H1 (cell line): Measurements from ENCODE around the gene RNASE2. TPM values are rescaled to one million over a fixed set of nuclear protein-coding genes. Genes with fewer than 3 reads are reported as not detected.

Experiments used
- CTCF ChIA-PET: fragments of 300-600 bp; sonication (Branson Sonifier 250); formaldehyde crosslinking; loops from one replicate; lab custom pipeline; 2021; ENCODE audit not compliant: partially characterized antibody; lab: Charles Lee
- POLR2A ChIA-PET: fragments of 300-600 bp; sonication (Branson Sonifier 250); formaldehyde crosslinking; loops from one replicate; lab custom pipeline; 2021; ENCODE audit warnings: inconsistent platforms; ENCODE audit not compliant: partially characterized antibody; lab: Charles Lee
- DNase-seq, 2 experiments: peaks; one replicate each; pipeline versions ENCODE4 v3.0.0 to v3.0.0-alpha.2; 2010 to 2022; ENCODE audit warnings: low spot score in 2 of 2, low read depth in 1 of 2, mixed read lengths in 1 of 2
- FAIRE-seq: peaks from 2 replicates; lab custom pipeline; 2011; peaks lifted over from hg19 to GRCh38; lab: Jason Lieb, UNC
- H2AFZ ChIP-seq: 2 replicates; pipeline ENCODE4 v1.8.1; 2012; ENCODE audit warnings: low read length, inconsistent platforms
- H2AK5ac ChIP-seq: 2 replicates; pipeline ENCODE4 v1.6.1; 2013; ENCODE audit warnings: low read depth, low read length
- H2BK120ac ChIP-seq: replicated peaks from 2 replicates; pipeline ENCODE3; 2013; ENCODE audit warnings: low read depth, low read length, inconsistent platforms
- H2BK12ac ChIP-seq: 2 replicates; pipeline ENCODE4 v1.6.1; 2013; ENCODE audit warnings: low read depth, low read length
- H2BK15ac ChIP-seq: 2 replicates; pipeline ENCODE4 v1.6.1; 2013; ENCODE audit warnings: low read length
- H2BK20ac ChIP-seq: 2 replicates; pipeline ENCODE4 v1.6.1; 2013; ENCODE audit warnings: low read length
- H2BK5ac ChIP-seq: 2 replicates; pipeline ENCODE4 v1.6.1; 2013; ENCODE audit warnings: low read depth, low read length
- H3K14ac ChIP-seq: 2 replicates; pipeline ENCODE4 v1.6.1; 2013; ENCODE audit warnings: inconsistent platforms; ENCODE audit not compliant: insufficient read length
- H3K18ac ChIP-seq: 2 replicates; pipeline ENCODE4 v1.6.1; 2013; ENCODE audit warnings: low read length; ENCODE audit errors: extremely low read depth
- H3K23ac ChIP-seq: 2 replicates; pipeline ENCODE4 v1.6.1; 2013; ENCODE audit warnings: inconsistent platforms; ENCODE audit not compliant: insufficient read length
- H3K23me2 ChIP-seq: 2 replicates; pipeline ENCODE4 v1.6.1; 2013; ENCODE audit warnings: low read depth, low read length
- H3K27ac ChIP-seq: 2 replicates; pipeline ENCODE4 v1.6.1; 2011; ENCODE audit warnings: low read depth, low read length, inconsistent platforms
- H3K27me3 ChIP-seq, 4 experiments: replicated peaks in 1 of 4; 1 replicate in 1 of 4; 2 replicates in 3 of 4; pipeline versions ENCODE4 v1.6.1 to v1.8.1; 2011 to 2013; ENCODE audit warnings: low read length in 3 of 4, mild to moderate bottlenecking in 3 of 4, inconsistent platforms in 2 of 4, mixed read lengths in 2 of 4, moderate library complexity in 1 of 4; ENCODE audit not compliant: control insufficient read depth in 3 of 4, insufficient read depth in 3 of 4; ENCODE audit errors: extremely low read depth in 1 of 4
- H3K36me3 ChIP-seq, 4 experiments: 2 replicates each; pipeline versions ENCODE4 v1.6.1 to v1.8.1; 2011 to 2013; ENCODE audit warnings: mild to moderate bottlenecking in 4 of 4, low read length in 3 of 4, moderate library complexity in 2 of 4, control low read depth in 1 of 4, inconsistent platforms in 1 of 4; ENCODE audit not compliant: insufficient read depth in 4 of 4, control insufficient read depth in 2 of 4
- H3K4ac ChIP-seq: replicated peaks from 2 replicates; pipeline ENCODE3; 2013; ENCODE audit warnings: low read length, low read depth, mixed read lengths, inconsistent platforms; ENCODE audit not compliant: insufficient read length
- H3K4me1 ChIP-seq, 4 experiments: replicated peaks in 1 of 4; 1 replicate in 1 of 4; 2 replicates in 3 of 4; pipeline versions ENCODE4 v1.6.1 to v1.8.1; 2011 to 2013; ENCODE audit warnings: low read length in 3 of 4, inconsistent platforms in 2 of 4, mixed read lengths in 1 of 4; ENCODE audit not compliant: insufficient read depth in 4 of 4, control insufficient read depth in 3 of 4
- H3K4me2 ChIP-seq, 2 experiments: 2 replicates each; pipeline versions ENCODE4 v1.6.1 to v1.8.1; 2011 to 2013; ENCODE audit warnings: low read depth in 2 of 2, low read length in 2 of 2, control low read depth in 1 of 2, inconsistent platforms in 1 of 2, mild to moderate bottlenecking in 1 of 2; ENCODE audit not compliant: insufficient read depth in 1 of 2
- H3K4me3 ChIP-seq, 4 experiments: fragments of 200-600, 300-600 bp in 1 of 4; sonication (generic), shearing (Covaris generic), sonication (Bioruptor Twin) in 1 of 4; 2 replicates each; pipeline versions ENCODE4 v1.5.1 to v1.8.1; 2011 to 2016; ENCODE audit warnings: low read length in 4 of 4, low read depth in 3 of 4, control low read depth in 2 of 4, inconsistent platforms in 2 of 4, mild to moderate bottlenecking in 2 of 4, mixed read lengths in 1 of 4, moderate library complexity in 1 of 4; ENCODE audit not compliant: insufficient read depth in 2 of 4; ENCODE audit errors: extremely low read depth in 1 of 4
- H3K56ac ChIP-seq: replicated peaks from 2 replicates; pipeline ENCODE3; 2013; ENCODE audit warnings: low read depth, mild to moderate bottlenecking, mixed read lengths, low read length, inconsistent platforms; ENCODE audit not compliant: insufficient read length
- H3K79me1 ChIP-seq: 2 replicates; pipeline ENCODE4 v1.6.1; 2013; ENCODE audit warnings: low read depth, low read length, control low read depth
- H3K79me2 ChIP-seq, 2 experiments: 2 replicates each; pipeline versions ENCODE4 v1.6.1 to v1.8.1; 2012 to 2013; ENCODE audit warnings: low read length in 2 of 2, mild to moderate bottlenecking in 2 of 2, inconsistent platforms in 1 of 2; ENCODE audit not compliant: insufficient read depth in 2 of 2, control insufficient read depth in 1 of 2
- H3K9ac ChIP-seq, 4 experiments: replicated peaks in 1 of 4; 1 replicate in 1 of 4; 2 replicates in 3 of 4; pipeline versions ENCODE4 v1.6.1 to v1.8.1; 2011 to 2013; ENCODE audit warnings: low read depth in 3 of 4, low read length in 3 of 4, control low read depth in 2 of 4, mild to moderate bottlenecking in 2 of 4, moderate library complexity in 2 of 4, inconsistent platforms in 1 of 4; ENCODE audit errors: extremely low read depth in 1 of 4
- H3K9me3 ChIP-seq, 2 experiments: 2 replicates each; pipeline versions ENCODE4 v1.6.1 to v1.8.1; 2012 to 2013; ENCODE audit warnings: mild to moderate bottlenecking in 2 of 2, moderate library complexity in 2 of 2, control low read depth in 1 of 2, inconsistent platforms in 1 of 2, low read depth in 1 of 2, low read length in 1 of 2, mixed read lengths in 1 of 2; ENCODE audit not compliant: insufficient read depth in 2 of 2
- H4K20me1 ChIP-seq, 2 experiments: replicated peaks in 1 of 2; 2 replicates each; pipeline versions ENCODE3 to v1.8.1; 2011 to 2013; ENCODE audit warnings: inconsistent platforms in 2 of 2, low read length in 2 of 2, mild to moderate bottlenecking in 1 of 2; ENCODE audit not compliant: insufficient read depth in 2 of 2, control insufficient read depth in 1 of 2
- H4K5ac ChIP-seq: 2 replicates; pipeline ENCODE4 v1.6.1; 2013; ENCODE audit warnings: low read length, low read depth, mixed read lengths, inconsistent platforms; ENCODE audit not compliant: insufficient read length
- H4K8ac ChIP-seq: 2 replicates; pipeline ENCODE4 v1.8.0; 2013; ENCODE audit warnings: mild to moderate bottlenecking, moderate library complexity, low read length, inconsistent platforms; ENCODE audit not compliant: insufficient read depth; ENCODE audit errors: extremely low read depth
- H4K91ac ChIP-seq: replicated peaks from 2 replicates; pipeline ENCODE3; 2013; ENCODE audit warnings: low read length, mixed read lengths, inconsistent platforms; ENCODE audit not compliant: insufficient read length
- BCL11A ChIP-seq, 2 experiments: IDR thresholded peaks; one replicate each; pipeline ENCODE4 v1.6.1; 2011; ENCODE audit warnings: low read depth in 2 of 2, low read length in 2 of 2, mild to moderate bottlenecking in 2 of 2
- BRCA1 ChIP-seq: IDR thresholded peaks from 2 replicates; pipeline ENCODE4 v1.6.1; 2012; ENCODE audit warnings: low read depth, low read length, improper control_type of control experiment
- CBX5 ChIP-seq: fragments of 300-800, 300-1000 bp; sonication (generic); IDR thresholded peaks from 2 replicates; pipeline ENCODE4 v1.7.1; 2016; ENCODE audit warnings: antibody characterized with exemption, low read length, low read depth
- CHD2 ChIP-seq: IDR thresholded peaks from 2 replicates; pipeline ENCODE4 v1.6.1; 2012; ENCODE audit warnings: low read length, improper control_type of control experiment
- NANOG ChIP-seq: IDR thresholded peaks from 2 replicates; pipeline ENCODE4 v1.6.1; 2011; ENCODE audit warnings: low read length, low read depth, mild to moderate bottlenecking, inconsistent platforms; ENCODE audit not compliant: insufficient read depth, poor library complexity, severe bottlenecking
- POLR2A ChIP-seq, 2 experiments: IDR thresholded peaks; 1 replicate in 1 of 2; 2 replicates in 1 of 2; pipeline ENCODE4 v1.6.1; 2011; ENCODE audit warnings: low read depth in 2 of 2, low read length in 2 of 2, mild to moderate bottlenecking in 2 of 2; ENCODE audit errors: control extremely low read depth in 1 of 2
- POU5F1 ChIP-seq: IDR thresholded peaks from 2 replicates; pipeline ENCODE4 v1.6.1; 2011; ENCODE audit warnings: low read depth, mild to moderate bottlenecking, low read length, moderate library complexity
- RFX5 ChIP-seq: IDR thresholded peaks from 2 replicates; pipeline ENCODE4 v1.6.1; 2011; ENCODE audit warnings: low read depth, low read length, improper control_type of control experiment, borderline replicate concordance
- SIRT6 ChIP-seq: IDR thresholded peaks from one replicate; pipeline ENCODE4 v1.7.1; 2012; ENCODE audit warnings: low read length, inconsistent platforms
- SIX5 ChIP-seq: IDR thresholded peaks from 2 replicates; pipeline ENCODE4 v1.6.1; 2011; ENCODE audit warnings: mild to moderate bottlenecking, low read depth, low read length
- TAF7 ChIP-seq: optimal IDR thresholded peaks from 2 replicates; pipeline ENCODE3; 2011; ENCODE audit warnings: low read depth, mild to moderate bottlenecking, inconsistent platforms, low read length, moderate library complexity, borderline replicate concordance
- TCF12 ChIP-seq: IDR thresholded peaks from 2 replicates; pipeline ENCODE4 v1.6.1; 2011; ENCODE audit warnings: low read depth, mild to moderate bottlenecking, low read length
- WGBS, 2 experiments: shearing (Covaris generic) in 1 of 2; methylation state at CpG; one replicate each; pipeline versions ENCODE4 v1.1.6 to v1.1.7; 2013 to 2015; ENCODE audit warnings: low lambda C conversion rate in 2 of 2, mixed read lengths in 2 of 2, inconsistent platforms in 1 of 2, low coverage in 1 of 2, missing lambda C conversion rate in 1 of 2; ENCODE audit not compliant: insufficient replicate concordance in 2 of 2, insufficient coverage in 1 of 2, insufficient read length in 1 of 2; ENCODE audit errors: extremely low coverage in 1 of 2, missing lambda C conversion rate in 1 of 2; 5-methylcytosine and 5-hydroxymethylcytosine counted together
- polyA plus RNA-seq, 7 experiments: library from polyadenylated mRNA; depleted of rRNA in 3 of 7; stranded (reverse) in 5 of 7; unstranded in 2 of 7; fragments of >200 nt in 5 of 7; fragments of 200-250 nt in 2 of 7; gene quantifications; 1 replicate in 5 of 7; 2 replicates in 1 of 7; 4 replicates in 1 of 7; pipeline versions ENCODE4 v1.2.1 to v1.2.3, GENCODE V29; 2011 to 2013; ENCODE audit warnings: missing spikeins in 2 of 7, mixed read lengths in 2 of 7
- total RNA-seq: library from RNA; stranded (reverse); fragmentation: NEBNext Ultra II Directional; extraction: Animal tissue kit (Norgen Biotek cat#: 25700); gene quantifications from 2 replicates; pipeline ENCODE4 v1.2.1, GENCODE V29; 2021
- TF ChIP-seq, protein P1 (sequence below): IDR thresholded peaks from 2 replicates; pipeline ENCODE4 v1.6.1; 2012; ENCODE audit warnings: low read length, inconsistent platforms

Gene RNASE2
- total and polyA plus RNA-seq, 2 of the 8 experiments (the other 6 are each of a cell fraction or from before 2014, with no cell fraction given): not detected

DNA sequence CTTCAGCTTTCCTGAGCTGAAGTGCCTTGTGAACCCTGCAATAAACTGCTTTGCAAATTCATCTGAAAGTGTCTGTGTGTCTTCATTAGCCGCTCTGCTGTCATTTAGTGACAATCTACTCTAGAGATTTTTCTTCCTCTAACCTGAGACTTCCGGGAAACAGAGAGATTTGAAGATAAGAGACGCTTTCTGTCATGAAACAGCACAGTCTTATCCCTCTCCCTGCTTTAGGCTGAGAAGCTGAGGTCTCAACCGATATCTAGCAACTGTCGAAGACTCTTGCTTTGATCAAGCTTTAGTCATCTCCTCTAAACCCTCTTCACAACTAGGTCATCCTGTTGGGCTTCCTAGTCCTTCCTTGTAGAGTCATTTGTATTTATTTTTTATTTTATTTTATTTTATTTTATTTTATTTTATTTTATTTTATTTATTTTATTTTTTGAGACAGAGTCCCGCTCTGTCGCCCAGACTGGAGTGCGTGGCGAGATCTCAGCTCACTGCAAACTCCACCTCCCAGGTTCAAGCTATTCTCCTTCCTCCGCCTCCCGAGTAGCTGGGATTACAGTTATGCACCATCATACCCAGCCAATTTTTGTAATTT is 1.2 kb downstream of the RNASE2 start:
- H3K4me1 ChIP-seq: no peaks in the 10 kb centered on the region
- no peak overlapping the region for H4K91ac ChIP-seq
- ChIA-PET CTCF (interaction anchor here (0.8 to 1.0 kb wide), 2 partner anchors 14 to 88 kb away, joined by 3 read pairs; no protein-coding TSS in a partner anchor), POLR2A (interaction anchor here (1.3 kb wide), 1 partner anchor 14 kb away, joined by 4 read pairs; no protein-coding TSS in a partner anchor)
- H2BK15ac ChIP-seq: 0 out of 2 replicates have a peak overlapping the region, but pooled peaks have one; percentile 2
- H2BK12ac ChIP-seq: no peak overlapping the region
- H3K4me3 ChIP-seq: no peak overlapping the region
- H3K36me3 ChIP-seq: no peaks in the 10 kb centered on the region
- no peak overlapping the region for H2BK5ac ChIP-seq
- no peak overlapping the region for H2BK20ac ChIP-seq
- H3K9me3 ChIP-seq: no peaks in the 10 kb centered on the region
- H4K8ac ChIP-seq: no peak overlapping the region
- H4K20me1 ChIP-seq: no peaks in the 10 kb centered on the region
- H3K56ac ChIP-seq: no peak overlapping the region
- no peak overlapping the region for H2AFZ ChIP-seq
- no peak overlapping the region for H3K9ac ChIP-seq
- H3K79me1 ChIP-seq: no peaks in the 10 kb centered on the region
- no peak overlapping the region for H3K18ac ChIP-seq
- no peak overlapping the region for H4K5ac ChIP-seq
- no peak overlapping the region for H3K27ac ChIP-seq
- 92% methylated on average over 11 of the region's 11 CpGs; no CpG with 5 or more reads in 1 of the 2 experiments for WGBS, 2 experiments
- no peaks in the 10 kb centered on the region for H3K23me2 ChIP-seq
- no peaks in the 10 kb centered on the region for H3K27me3 ChIP-seq
- no peak overlapping the region for H3K4ac ChIP-seq
- H2AK5ac ChIP-seq: no peak overlapping the region
- no peaks in the 10 kb centered on the region for H3K79me2 ChIP-seq
- FAIRE-seq (no peak), DNase-seq (no peak)
- H2BK120ac ChIP-seq: no peak overlapping the region
- no peak overlapping the region for H3K23ac ChIP-seq
- no peak overlapping the region for H3K14ac ChIP-seq
- no peak overlapping the region for H3K4me2 ChIP-seq
- TF ChIP-seq RFX5 (no peak), SIX5 (no peak), SIRT6 (no peak), POLR2A (IDR thresholded peaks at IDR 0.05; ENCODE audit: control extremely low read depth in 1 of 2, low read depth in 2 of 2, low read length in 2 of 2) (no peak), CHD2 (no peak), NANOG (no peak), TAF7 (no peak), POU5F1 (no peak), TCF12 (no peak), CBX5 (no peak), BCL11A (IDR thresholded peaks at IDR 0.05; ENCODE audit: low read depth in 2 of 2, low read length in 2 of 2) (no peak), BRCA1 (no peak)
- TF ChIP-seq, protein P1, sequence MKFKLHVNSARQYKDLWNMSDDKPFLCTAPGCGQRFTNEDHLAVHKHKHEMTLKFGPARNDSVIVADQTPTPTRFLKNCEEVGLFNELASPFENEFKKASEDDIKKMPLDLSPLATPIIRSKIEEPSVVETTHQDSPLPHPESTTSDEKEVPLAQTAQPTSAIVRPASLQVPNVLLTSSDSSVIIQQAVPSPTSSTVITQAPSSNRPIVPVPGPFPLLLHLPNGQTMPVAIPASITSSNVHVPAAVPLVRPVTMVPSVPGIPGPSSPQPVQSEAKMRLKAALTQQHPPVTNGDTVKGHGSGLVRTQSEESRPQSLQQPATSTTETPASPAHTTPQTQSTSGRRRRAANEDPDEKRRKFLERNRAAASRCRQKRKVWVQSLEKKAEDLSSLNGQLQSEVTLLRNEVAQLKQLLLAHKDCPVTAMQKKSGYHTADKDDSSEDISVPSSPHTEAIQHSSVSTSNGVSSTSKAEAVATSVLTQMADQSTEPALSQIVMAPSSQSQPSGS: no peak
